Stimulated activated CD4-positive, alpha-beta T cell treated with anti-CD3 and anti-CD28 coated beads, Interleukin-4, amount 100 ng/mL, for 4 hours (primary cell): ENCODE measurements around the gene HNF1A.
A peak's percentile ranks its signal among the peaks of the same experiment; 100 is the strongest.
"Not testable (repeated sequence)": the region's sequence is repeated elsewhere in the genome, so short reads cannot be mapped to it uniquely, and the experiment has no call there.

ENCODE experiments used
- DNase-seq, 2 experiments: peaks; one replicate each; pipeline ENCODE4 v3.0.0-alpha.2; 2020

HNF1A gene

GRCh38 chr12:121015825-121016766 is 37.8 kb downstream of the HNF1A start, which contains the start of gene C12orf43:
C12orf43 (minus strand) TSS chr12:121016487; CDS start chr12:121016474, 13 bp downstream.
- DNase-seq: peak; percentile 84 to 91

- no peak for DNase-seq
Observed at GRCh38 chr12:121017966-121018491, 39.7 kb downstream of the HNF1A start.

- DNase-seq: no peak
Observed at GRCh38 chr12:121018860-121019617, 40.7 kb downstream of the HNF1A start.

GRCh38 chr12:121021754-121022153 is 43.4 kb downstream of the HNF1A start:
- no peak for DNase-seq

GRCh38 chr12:121022713-121023112 is 44.4 kb downstream of the HNF1A start:
- DNase-seq: no peak

GRCh38 chr12:121023799-121024198 is 45.5 kb downstream of the HNF1A start:
- DNase-seq: no peak

GRCh38 chr12:121025442-121026226 is 47.3 kb downstream of the HNF1A start:
- DNase-seq: no peak

GRCh38 chr12:121026274-121027045 is 48.1 kb downstream of the HNF1A start:
- no peak for DNase-seq

GRCh38 chr12:121030576-121031212 is 52.4 kb downstream of the HNF1A start:
- no peak for DNase-seq

- DNase-seq: peak; percentile 32 to 73
Observed at GRCh38 chr12:121033625-121034349, 55.4 kb downstream of the HNF1A start.

GRCh38 chr12:121034616-121035305 is 56.4 kb downstream of the HNF1A start:
- no peak for DNase-seq

GRCh38 chr12:121036810-121037326 is 58.5 kb downstream of the HNF1A start:
- DNase-seq: peak in 1 of 2 experiments; percentile 40

- peak in 1 of 2 experiments; percentile 68 for DNase-seq
Observed at GRCh38 chr12:121038861-121039668, 60.7 kb downstream of the HNF1A start, which contains the start of gene OASL. OASL (minus strand) TSS chr12:121039246; CDS start chr12:121038971, 275 bp downstream.

- DNase-seq: no peak
Observed at GRCh38 chr12:121043067-121043466, 64.7 kb downstream of the HNF1A start.

GRCh38 chr12:121047400-121047799 is 69.1 kb downstream of the HNF1A start:
- not testable (repeated sequence) for DNase-seq

GRCh38 chr12:121048442-121048841 is 70.1 kb downstream of the HNF1A start:
- no peak for DNase-seq

- DNase-seq: no peak
Observed at GRCh38 chr12:121050725-121051124, 72.4 kb downstream of the HNF1A start.
